ENCODE data around the gene NUMB.
A peak's percentile ranks its signal among the peaks of the same experiment; 100 is the strongest.
"Not testable (repeated sequence)": the region's sequence is repeated elsewhere in the genome, so short reads cannot be mapped to it uniquely, and the experiment has no call there.

Gene NUMB

GRCh38 chr14:73402579-73402978 is 55.8 kb downstream of the NUMB start:
- no peak overlapping the region for H3K4me3 ChIP-seq (ENCODE audit: low read depth, low read length)
- TF ChIP-seq CTCF (conservative IDR thresholded peaks at IDR 0.05; ENCODE audit: low read depth, low read length), result no peak
- no peak for DNase-seq (ENCODE audit: low read depth)

- TF ChIP-seq CTCF (conservative IDR thresholded peaks at IDR 0.05; ENCODE audit: low read depth, low read length), result no peak
- H3K4me3 ChIP-seq (ENCODE audit: low read depth, low read length), result no peak overlapping the region
- peak; percentile 33 for DNase-seq (ENCODE audit: low read depth)
Observed at GRCh38 chr14:73397810-73398209, 60.5 kb downstream of the NUMB start.

GRCh38 chr14:73394317-73394716 is 64.0 kb downstream of the NUMB start:
- no peak for DNase-seq (ENCODE audit: low read depth)
- H3K4me3 ChIP-seq (ENCODE audit: low read depth, low read length), result no peak overlapping the region
- no peak for TF ChIP-seq CTCF (conservative IDR thresholded peaks at IDR 0.05; ENCODE audit: low read depth, low read length)

- no peak for DNase-seq (ENCODE audit: low read depth)
- H3K4me3 ChIP-seq (ENCODE audit: low read depth, low read length), result no peak overlapping the region
- TF ChIP-seq CTCF (conservative IDR thresholded peaks at IDR 0.05; ENCODE audit: low read depth, low read length), result no peak
Observed at GRCh38 chr14:73393375-73393774, 65.0 kb downstream of the NUMB start.

- no peak for TF ChIP-seq CTCF (conservative IDR thresholded peaks at IDR 0.05; ENCODE audit: low read depth, low read length)
- H3K4me3 ChIP-seq (ENCODE audit: low read depth, low read length), result no peak overlapping the region
- no peak for DNase-seq (ENCODE audit: low read depth)
Observed at GRCh38 chr14:73392329-73393257, 65.8 kb downstream of the NUMB start.

GRCh38 chr14:73387860-73388259 is 70.5 kb downstream of the NUMB start:
- DNase-seq (ENCODE audit: low read depth); H3K4me3 ChIP-seq (ENCODE audit: low read depth, low read length): not testable (repeated sequence)

- no peak for TF ChIP-seq CTCF (conservative IDR thresholded peaks at IDR 0.05; ENCODE audit: low read depth, low read length)
- peak; percentile 35 for DNase-seq (ENCODE audit: low read depth)
- H3K4me3 ChIP-seq (ENCODE audit: low read depth, low read length), result no peak overlapping the region
Observed at GRCh38 chr14:73386342-73386741, 72.0 kb downstream of the NUMB start.

GRCh38 chr14:73385021-73385420 is 73.3 kb downstream of the NUMB start:
- not testable (repeated sequence) for H3K4me3 ChIP-seq (ENCODE audit: low read depth, low read length); DNase-seq (ENCODE audit: low read depth)
